CD4-positive, alpha-beta T cell treated with Interleukin-6 at 100 ng/mL for 8 hours (primary cell): ENCODE data around the gene NPC1L1.
"Not testable (repeated sequence)": the region's sequence is repeated elsewhere in the genome, so short reads cannot be mapped to it uniquely, and the experiment has no call there.

ENCODE experiments used
- DNase-seq: peaks from one replicate; pipeline ENCODE4 v3.0.0-alpha.2; 2020; ENCODE audit warnings: mixed read lengths, low spot score

Gene NPC1L1

DNA sequence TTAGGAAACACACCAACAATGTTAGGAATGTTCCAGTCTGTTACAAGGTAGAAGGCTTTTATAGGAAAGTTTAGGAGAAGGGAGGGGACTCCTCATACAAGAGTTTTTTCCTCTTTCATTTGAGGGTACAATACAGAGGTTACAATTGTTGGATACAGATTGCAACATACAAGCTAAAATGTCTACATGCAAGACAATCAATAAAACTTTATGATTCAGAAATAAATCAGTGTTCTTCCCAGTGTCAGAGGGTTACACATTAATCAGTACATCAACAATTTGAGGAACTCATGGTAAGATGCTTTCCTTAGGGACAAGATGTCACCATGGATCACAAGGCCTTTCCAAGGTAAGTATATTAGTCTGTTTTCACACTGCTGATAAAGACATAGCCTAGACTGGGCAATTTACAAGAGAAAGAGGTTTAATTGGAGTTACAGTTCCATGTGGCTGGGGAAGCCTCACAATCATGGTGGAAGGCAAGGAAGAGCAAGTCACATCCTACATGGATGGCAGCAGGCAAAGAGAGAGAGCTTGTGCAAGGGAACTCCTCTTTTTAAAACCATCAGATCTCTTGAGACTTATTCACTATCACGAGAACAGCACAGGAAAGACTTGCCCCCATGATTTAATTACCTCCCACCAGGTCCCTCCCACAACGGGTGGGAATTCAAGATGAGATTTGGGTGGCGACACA is 34.4 kb downstream of the NPC1L1 start:
- DNase-seq: not testable (repeated sequence)

- no peak for DNase-seq
These were observed 35.5 kb downstream of the NPC1L1 start for GRCh38 chr7:44505595-44505994.

GRCh38 chr7:44498230-44498954 is 42.7 kb downstream of the NPC1L1 start:
- no peak for DNase-seq

GRCh38 chr7:44497155-44498027 is 43.7 kb downstream of the NPC1L1 start:
- DNase-seq: no peak

GRCh38 chr7:44496385-44496784 is 44.7 kb downstream of the NPC1L1 start:
- no peak for DNase-seq

DNA sequence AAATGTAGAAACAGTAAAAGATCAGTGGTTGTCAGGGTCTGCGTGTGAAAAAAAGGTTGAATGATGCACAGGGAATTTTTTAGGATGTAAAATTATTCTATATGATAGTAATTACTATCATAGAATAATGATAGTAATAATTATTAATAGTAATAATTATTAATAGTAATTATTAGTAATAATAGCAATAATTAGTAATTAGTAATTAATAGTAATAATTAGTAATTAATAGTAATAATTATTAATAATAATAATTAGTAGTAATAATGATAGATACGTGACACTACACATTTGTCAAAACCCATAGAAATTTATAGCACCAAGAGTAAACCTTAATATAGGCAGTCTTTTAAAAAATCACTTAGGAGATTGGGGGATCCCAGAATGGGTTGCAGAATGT is 46.2 kb downstream of the NPC1L1 start:
- DNase-seq: no peak

DNA sequence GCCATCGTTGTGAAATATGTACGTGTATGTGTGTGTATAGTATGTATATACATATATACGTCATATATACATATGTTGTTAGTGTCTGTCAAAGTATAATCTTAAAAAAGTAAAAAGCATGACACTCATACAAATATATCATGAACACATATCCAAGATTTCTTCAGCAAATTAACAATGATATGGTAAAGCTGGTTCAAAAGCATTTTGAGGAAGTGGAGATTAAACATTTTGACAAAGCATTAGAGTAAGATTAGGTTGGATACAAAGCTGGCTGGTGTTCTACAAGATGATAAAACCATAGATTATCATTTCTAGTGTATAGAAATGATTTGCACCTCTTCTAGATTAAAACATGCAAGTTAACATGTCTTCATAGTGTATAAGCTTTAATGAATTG is 49.9 kb downstream of the NPC1L1 start:
- DNase-seq: no peak

GRCh38 chr7:44490351-44491200 is 50.6 kb downstream of the NPC1L1 start, which contains the start of gene NUDCD3:
Gene NUDCD3 (minus strand): TSS chr7:44490658. CDS start chr7:44490600, 58 bp downstream.
- peak; percentile 79 for DNase-seq

- DNase-seq: peak; percentile 39
These were observed 51.2 kb downstream of the NPC1L1 start for GRCh38 chr7:44489955-44490350.

DNA sequence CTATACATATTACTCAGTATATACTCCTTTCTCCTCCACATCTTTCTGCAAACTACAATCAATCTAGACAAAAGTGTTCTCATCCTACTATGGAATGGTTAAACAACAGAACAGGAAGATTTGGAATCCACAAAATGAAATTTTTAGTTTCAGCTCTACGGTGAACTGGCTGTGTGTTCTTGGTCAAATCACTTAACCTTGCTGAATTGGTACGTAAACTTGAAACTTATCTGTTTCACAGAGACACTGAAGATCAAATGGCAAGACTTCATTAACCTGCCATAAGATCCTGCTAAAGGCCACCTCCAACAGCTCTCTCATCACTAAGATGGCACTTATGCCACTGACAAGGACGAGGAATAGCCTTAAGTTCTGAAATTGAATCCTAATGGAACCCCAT is 52.2 kb downstream of the NPC1L1 start:
- no peak for DNase-seq

- no peak for DNase-seq
These were observed 54.4 kb downstream of the NPC1L1 start for GRCh38 chr7:44486693-44487092.

- no peak for DNase-seq
These were observed 55.1 kb downstream of the NPC1L1 start for GRCh38 chr7:44486001-44486400.

- no peak for DNase-seq
These were observed 56.4 kb downstream of the NPC1L1 start for GRCh38 chr7:44484482-44485313.

DNA sequence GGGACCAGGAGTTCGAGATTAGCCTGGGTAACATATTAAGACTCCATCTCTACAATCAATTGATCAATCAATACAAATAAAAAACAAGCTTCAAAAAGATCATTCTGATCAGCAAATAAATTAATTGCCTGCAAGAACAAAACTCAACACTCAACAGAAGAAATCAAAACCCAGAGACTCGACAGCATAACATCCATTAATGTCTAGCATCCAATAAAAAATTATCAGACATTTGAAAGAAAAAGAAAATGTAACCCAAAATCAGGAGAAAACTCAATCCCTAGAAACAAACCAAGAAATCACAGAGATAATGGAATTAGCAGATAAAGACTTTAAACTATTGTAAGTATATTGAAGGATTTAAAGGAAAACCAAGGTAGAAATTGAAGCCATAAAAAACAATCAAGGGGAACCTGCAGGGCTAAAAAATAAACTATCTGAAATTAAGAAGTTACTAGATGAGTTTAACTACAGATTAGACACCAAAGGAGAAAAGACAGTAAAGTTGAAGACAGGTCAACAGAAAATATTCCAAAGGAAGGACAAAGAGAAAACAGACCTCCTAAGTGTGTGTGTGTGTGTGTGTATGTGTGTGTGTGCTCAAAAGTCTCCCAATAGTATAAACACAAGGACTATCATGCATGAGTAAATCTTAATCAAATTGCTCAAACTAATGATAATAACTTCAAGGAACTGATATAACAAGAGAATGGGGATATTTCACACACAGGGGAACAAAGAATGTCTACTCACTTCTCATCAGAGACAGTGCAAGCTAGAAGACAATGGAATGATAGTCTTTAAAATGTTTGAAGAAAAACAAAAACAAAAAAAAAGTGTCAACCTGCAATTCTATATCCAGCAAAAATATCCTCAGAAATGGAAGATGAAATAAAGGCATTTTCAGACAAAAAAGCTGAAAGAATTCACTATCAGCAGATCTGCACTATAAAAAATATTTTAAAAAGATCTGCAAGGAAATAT is 58.3 kb downstream of the NPC1L1 start:
- no peak for DNase-seq

GRCh38 chr7:44477938-44478337 is 63.2 kb downstream of the NPC1L1 start:
- DNase-seq: no peak

DNA sequence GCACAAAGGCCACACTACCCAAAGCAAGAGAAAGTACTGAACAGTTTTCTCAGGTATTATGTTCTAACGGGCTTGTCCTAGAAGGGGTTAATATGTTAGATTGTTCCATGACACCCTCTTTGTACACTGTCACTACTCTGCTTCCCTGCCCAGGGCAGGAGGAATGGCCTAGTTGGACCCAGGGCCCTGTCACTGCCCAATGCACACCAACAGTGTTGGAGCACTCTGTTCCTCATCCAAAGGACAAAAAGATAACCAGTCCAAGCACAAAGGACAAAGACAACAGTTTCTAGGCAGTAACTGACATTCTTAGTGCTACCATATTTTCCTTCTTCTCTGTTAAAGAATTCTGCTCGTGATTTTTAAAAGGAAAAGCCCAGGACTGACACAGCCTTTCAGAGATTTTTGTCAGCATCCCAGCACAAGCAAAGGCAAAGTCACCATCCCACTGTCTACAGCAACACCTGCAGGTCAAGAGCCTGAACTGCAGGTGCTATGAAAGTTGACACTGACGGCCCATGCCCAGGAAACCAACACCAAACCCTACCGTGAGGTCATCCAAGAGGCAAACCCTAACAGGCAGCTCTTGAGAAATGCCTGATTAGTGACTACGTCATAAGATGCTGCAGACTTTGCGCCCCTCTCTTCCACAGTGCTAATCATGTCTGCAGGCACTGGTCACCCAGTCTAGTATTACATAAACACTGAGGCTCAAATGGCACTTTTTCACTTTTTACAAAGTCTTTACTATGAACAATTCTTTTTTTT is 63.9 kb downstream of the NPC1L1 start:
- peak; percentile 52 for DNase-seq

- DNase-seq: no peak
These were observed 64.8 kb downstream of the NPC1L1 start for GRCh38 chr7:44476313-44476712.

- no peak for DNase-seq
These were observed 67.8 kb downstream of the NPC1L1 start for GRCh38 chr7:44473295-44473694.

DNA sequence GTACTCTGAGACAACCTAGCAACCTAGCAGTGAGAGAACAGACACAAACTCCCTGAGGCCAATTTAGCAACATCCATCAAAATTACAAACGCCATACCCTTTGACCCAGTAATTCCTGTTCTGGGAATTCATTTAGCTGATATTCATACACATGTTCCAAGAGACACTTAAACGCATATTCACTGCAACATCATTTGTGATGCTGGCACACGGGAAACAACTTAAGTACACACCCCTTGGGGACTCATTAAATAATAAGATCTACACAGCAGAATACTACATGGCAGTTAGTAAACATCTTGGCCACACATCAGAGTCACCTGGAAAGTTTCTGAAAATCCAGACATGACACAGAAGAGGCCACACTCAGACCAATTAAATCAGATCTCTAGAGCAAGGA is 68.3 kb downstream of the NPC1L1 start:
- DNase-seq: no peak
